ENCODE measurements around the gene NFIC.

Gene NFIC

GRCh38 chr19:3455393-3455955 lies 89.1 kb downstream of the NFIC start:
- no peak for TF ChIP-seq CTCF (conservative IDR thresholded peaks at IDR 0.05)
- no peak overlapping the region for H3K27ac ChIP-seq

- TF ChIP-seq CTCF (conservative IDR thresholded peaks at IDR 0.05): no peak
Measured at GRCh38 chr19:3455960-3456601, 89.7 kb downstream of the NFIC start.

GRCh38 chr19:3456925-3457527 lies 90.6 kb downstream of the NFIC start:
- no peak overlapping the region for H3K27ac ChIP-seq
- TF ChIP-seq CTCF (conservative IDR thresholded peaks at IDR 0.05): no peak

More at GRCh38 chr19:3455960-3456601, 89.7 kb downstream of the NFIC start:
- H3K27ac ChIP-seq: no peak overlapping the region

- no peak for TF ChIP-seq CTCF (conservative IDR thresholded peaks at IDR 0.05)
- no peak overlapping the region for H3K27ac ChIP-seq
Measured at GRCh38 chr19:3457528-3458228, 91.3 kb downstream of the NFIC start.

- TF ChIP-seq CTCF (conservative IDR thresholded peaks at IDR 0.05): no peak
- no peak overlapping the region for H3K27ac ChIP-seq
Measured at GRCh38 chr19:3458229-3459088, 92.1 kb downstream of the NFIC start.

- H3K27ac ChIP-seq: no peak overlapping the region
- TF ChIP-seq CTCF (conservative IDR thresholded peaks at IDR 0.05): no peak
Measured at GRCh38 chr19:3459089-3459881, 92.9 kb downstream of the NFIC start.
